Progenitor cell of endocrine pancreas (in vitro differentiated cells): ENCODE results near the gene SLC9A8. TPM values are rescaled to one million over a fixed set of nuclear protein-coding genes. Genes with fewer than 3 reads are reported as not detected.

Experiments
- DNase-seq: peaks from one replicate; pipeline ENCODE4 v3.0.0; 2021; ENCODE audit warnings: low spot score; ENCODE audit not compliant: unreplicated experiment
- H3K27ac Mint-ChIP-seq: 2 replicates; pipeline ENCODE4 v1.8.0; 2021; ENCODE audit warnings: mild to moderate bottlenecking, moderate library complexity, mixed read lengths
- H3K27me3 Mint-ChIP-seq: 2 replicates; pipeline ENCODE4 v1.8.0; 2021; ENCODE audit warnings: mixed read lengths
- H3K36me3 Mint-ChIP-seq: 2 replicates; pipeline ENCODE4 v1.8.0; 2022; ENCODE audit warnings: mixed read lengths; ENCODE audit not compliant: insufficient read depth
- H3K4me1 Mint-ChIP-seq: 2 replicates; pipeline ENCODE4 v1.8.0; 2021; ENCODE audit warnings: low read depth, mixed read lengths
- H3K4me3 Mint-ChIP-seq: 2 replicates; pipeline ENCODE4 v1.8.0; 2021; ENCODE audit warnings: low read depth, mild to moderate bottlenecking, moderate library complexity, mixed read lengths
- H3K9me3 Mint-ChIP-seq: 2 replicates; pipeline ENCODE4 v1.8.0; 2021; ENCODE audit warnings: low read depth, mixed read lengths
- total RNA-seq: library from RNA; stranded (reverse); gene quantifications from 2 replicates; pipeline ENCODE4 v1.2.1, GENCODE V29; 2021
- TF ChIP-seq, protein P1 (sequence below): fragments of 200-600 bp; sonication (generic); IDR thresholded peaks from one replicate; pipeline ENCODE4 v1.5.0; 2021; ENCODE audit warnings: antibody characterized with exemption, mild to moderate bottlenecking; ENCODE audit not compliant: unreplicated experiment

SLC9A8 gene
- total RNA-seq, 1 donor from 2014 or later: 11.4 TPM

- no peak overlapping the region for H3K4me3 Mint-ChIP-seq
- H3K27me3 Mint-ChIP-seq: no peaks in the 10 kb centered on the region
- peaks cover 2% of the 10 kb centered on the region for H3K4me1 Mint-ChIP-seq
These were observed 33.7 kb downstream of the SLC9A8 start for GRCh38 chr20:49846206-49846807.

DNA sequence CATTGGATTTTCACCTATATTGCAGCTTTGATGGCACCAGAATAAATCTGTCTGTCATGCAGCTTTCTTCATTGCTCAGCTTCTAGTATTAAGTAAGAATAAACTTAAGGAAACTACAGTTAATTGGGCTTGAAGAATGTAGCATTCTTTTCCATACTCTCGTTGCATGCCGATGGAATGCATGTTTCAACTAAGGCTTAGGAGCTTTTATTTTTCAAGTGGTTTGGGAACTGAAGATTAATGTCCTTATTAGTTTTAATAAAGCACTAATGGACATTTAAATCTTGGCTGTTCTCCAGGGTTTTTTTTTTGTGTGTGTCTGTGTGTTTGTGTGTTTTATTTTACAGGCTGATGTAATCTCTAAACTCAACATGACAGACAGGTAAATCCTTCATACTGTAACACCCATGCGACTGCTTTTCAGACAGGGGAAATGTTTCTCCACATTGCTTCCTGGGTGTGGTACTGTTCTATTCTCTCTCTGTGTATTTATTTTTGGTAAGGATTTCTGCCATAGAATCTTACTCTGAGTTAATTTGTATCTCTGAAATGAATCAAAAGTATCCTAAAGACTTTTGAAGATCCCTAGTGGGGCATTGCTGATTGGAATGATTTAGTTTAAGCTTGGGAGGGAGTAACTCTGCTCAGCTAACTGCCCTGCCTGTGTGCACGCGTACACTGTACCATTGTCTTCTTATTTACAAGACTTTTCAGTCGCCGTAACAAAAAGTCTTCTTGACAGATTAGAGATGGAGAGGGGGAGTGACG lies 38.0 kb downstream of the SLC9A8 start:
- TF ChIP-seq, protein P1, sequence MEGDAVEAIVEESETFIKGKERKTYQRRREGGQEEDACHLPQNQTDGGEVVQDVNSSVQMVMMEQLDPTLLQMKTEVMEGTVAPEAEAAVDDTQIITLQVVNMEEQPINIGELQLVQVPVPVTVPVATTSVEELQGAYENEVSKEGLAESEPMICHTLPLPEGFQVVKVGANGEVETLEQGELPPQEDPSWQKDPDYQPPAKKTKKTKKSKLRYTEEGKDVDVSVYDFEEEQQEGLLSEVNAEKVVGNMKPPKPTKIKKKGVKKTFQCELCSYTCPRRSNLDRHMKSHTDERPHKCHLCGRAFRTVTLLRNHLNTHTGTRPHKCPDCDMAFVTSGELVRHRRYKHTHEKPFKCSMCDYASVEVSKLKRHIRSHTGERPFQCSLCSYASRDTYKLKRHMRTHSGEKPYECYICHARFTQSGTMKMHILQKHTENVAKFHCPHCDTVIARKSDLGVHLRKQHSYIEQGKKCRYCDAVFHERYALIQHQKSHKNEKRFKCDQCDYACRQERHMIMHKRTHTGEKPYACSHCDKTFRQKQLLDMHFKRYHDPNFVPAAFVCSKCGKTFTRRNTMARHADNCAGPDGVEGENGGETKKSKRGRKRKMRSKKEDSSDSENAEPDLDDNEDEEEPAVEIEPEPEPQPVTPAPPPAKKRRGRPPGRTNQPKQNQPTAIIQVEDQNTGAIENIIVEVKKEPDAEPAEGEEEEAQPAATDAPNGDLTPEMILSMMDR: no peak
- peaks cover 2% of the 10 kb centered on the region for H3K36me3 Mint-ChIP-seq
- no peaks in the 10 kb centered on the region for H3K27me3 Mint-ChIP-seq
- H3K27ac Mint-ChIP-seq: no peak overlapping the region
- no peaks in the 10 kb centered on the region for H3K9me3 Mint-ChIP-seq
- H3K4me3 Mint-ChIP-seq: no peak overlapping the region
- DNase-seq: no peak
- H3K4me1 Mint-ChIP-seq: peaks cover 2% of the 10 kb centered on the region

More at GRCh38 chr20:49846206-49846807, 33.7 kb downstream of the SLC9A8 start:
- DNase-seq: no peak
- TF ChIP-seq, protein P1: peak; percentile 70
- no peak overlapping the region for H3K27ac Mint-ChIP-seq
- H3K9me3 Mint-ChIP-seq: no peaks in the 10 kb centered on the region
- peaks cover 7% of the 10 kb centered on the region for H3K36me3 Mint-ChIP-seq

GRCh38 chr20:49851231-49851705 lies 38.6 kb downstream of the SLC9A8 start:
- Mint-ChIP-seq H3K27me3 (no peaks in the 10 kb centered on the region), H3K27ac (no peak overlapping the region), H3K9me3 (no peaks in the 10 kb centered on the region), H3K4me1 (peaks cover 2% of the 10 kb centered on the region), H3K4me3 (no peak overlapping the region), H3K36me3 (peaks cover 3% of the 10 kb centered on the region)
- DNase-seq: no peak
- TF ChIP-seq, protein P1: no peak

DNA sequence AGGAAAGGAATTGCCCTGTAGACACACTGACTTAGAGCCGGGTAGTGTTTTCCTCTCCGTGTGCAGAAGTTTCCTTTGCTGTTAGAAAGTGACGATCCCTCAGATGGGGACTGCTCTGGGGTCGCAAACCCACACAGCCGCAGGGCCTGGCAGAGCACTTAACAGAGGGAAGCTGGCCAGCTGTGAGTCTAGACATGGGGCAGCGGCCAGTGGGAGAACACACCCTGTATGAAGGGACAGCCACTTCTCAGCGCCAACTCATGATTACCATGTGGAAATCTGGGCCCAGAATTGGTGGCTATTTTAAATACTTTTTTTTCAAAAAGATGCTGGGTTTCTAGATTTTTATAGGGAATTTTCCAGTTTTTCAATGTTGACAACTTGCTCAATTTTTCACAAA lies 39.4 kb downstream of the SLC9A8 start:
- H3K27me3 Mint-ChIP-seq: no peaks in the 10 kb centered on the region
- H3K4me1 Mint-ChIP-seq: peaks cover 2% of the 10 kb centered on the region

GRCh38 chr20:49852522-49853080 lies 40.0 kb downstream of the SLC9A8 start:
- no peaks in the 10 kb centered on the region for H3K27me3 Mint-ChIP-seq
- H3K36me3 Mint-ChIP-seq: peaks cover 4% of the 10 kb centered on the region
- no peak overlapping the region for H3K27ac Mint-ChIP-seq
- H3K9me3 Mint-ChIP-seq: no peaks in the 10 kb centered on the region
- no peak overlapping the region for H3K4me3 Mint-ChIP-seq
- no peak for DNase-seq
- peaks cover 2% of the 10 kb centered on the region for H3K4me1 Mint-ChIP-seq
- TF ChIP-seq, protein P1: no peak

More for the DNA sequence above, 39.4 kb downstream of the SLC9A8 start:
- no peaks in the 10 kb centered on the region for H3K9me3 Mint-ChIP-seq
- peaks cover 4% of the 10 kb centered on the region for H3K36me3 Mint-ChIP-seq
- peak overlapping the region; percentile 45 for H3K27ac Mint-ChIP-seq
- DNase-seq: no peak
- no peak overlapping the region for H3K4me3 Mint-ChIP-seq
- TF ChIP-seq, protein P1: no peak
